Measurements from ENCODE around the gene COX10.
"Not testable (repeated sequence)": the region's sequence is repeated elsewhere in the genome, so short reads cannot be mapped to it uniquely, and the experiment has no call there.

DNA sequence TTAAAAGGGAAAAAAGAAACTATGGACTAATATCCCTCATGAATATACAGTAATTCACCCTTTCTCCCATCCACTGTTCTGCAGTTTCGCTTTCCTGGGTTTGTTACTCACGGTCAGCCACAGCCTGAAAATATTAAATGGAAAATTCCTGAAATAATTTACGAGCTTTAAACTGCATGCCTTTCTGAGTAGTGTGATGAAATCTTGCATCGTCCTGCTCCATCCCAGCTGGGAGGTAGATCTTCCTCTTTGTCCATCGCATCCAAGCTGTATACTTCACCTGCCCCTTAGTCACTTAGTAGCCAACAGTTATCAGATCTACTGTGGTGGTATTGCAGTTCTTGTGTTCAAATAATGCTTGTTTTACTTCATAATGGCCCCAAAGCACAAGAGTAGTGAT lies 39.5 kb upstream of the COX10 start:
- not testable (repeated sequence) for TF ChIP-seq YY1 (IDR thresholded peaks at IDR 0.05; ENCODE audit: insufficient read depth, insufficient read length); ZNF274 (IDR thresholded peaks at IDR 0.05; ENCODE audit: low read depth, low read length); SUZ12 (IDR thresholded peaks at IDR 0.05; ENCODE audit: extremely low read depth, insufficient read depth, insufficient read length)

All from NT2/D1 (cell line).